ENCODE measurements around the gene TACC2.
A peak's percentile ranks its signal among the peaks of the same experiment; 100 is the strongest.

The TACC2 gene

GRCh38 chr10:122273966-122274545 lies 285.1 kb downstream of the TACC2 start:
- TF ChIP-seq, protein P1, sequence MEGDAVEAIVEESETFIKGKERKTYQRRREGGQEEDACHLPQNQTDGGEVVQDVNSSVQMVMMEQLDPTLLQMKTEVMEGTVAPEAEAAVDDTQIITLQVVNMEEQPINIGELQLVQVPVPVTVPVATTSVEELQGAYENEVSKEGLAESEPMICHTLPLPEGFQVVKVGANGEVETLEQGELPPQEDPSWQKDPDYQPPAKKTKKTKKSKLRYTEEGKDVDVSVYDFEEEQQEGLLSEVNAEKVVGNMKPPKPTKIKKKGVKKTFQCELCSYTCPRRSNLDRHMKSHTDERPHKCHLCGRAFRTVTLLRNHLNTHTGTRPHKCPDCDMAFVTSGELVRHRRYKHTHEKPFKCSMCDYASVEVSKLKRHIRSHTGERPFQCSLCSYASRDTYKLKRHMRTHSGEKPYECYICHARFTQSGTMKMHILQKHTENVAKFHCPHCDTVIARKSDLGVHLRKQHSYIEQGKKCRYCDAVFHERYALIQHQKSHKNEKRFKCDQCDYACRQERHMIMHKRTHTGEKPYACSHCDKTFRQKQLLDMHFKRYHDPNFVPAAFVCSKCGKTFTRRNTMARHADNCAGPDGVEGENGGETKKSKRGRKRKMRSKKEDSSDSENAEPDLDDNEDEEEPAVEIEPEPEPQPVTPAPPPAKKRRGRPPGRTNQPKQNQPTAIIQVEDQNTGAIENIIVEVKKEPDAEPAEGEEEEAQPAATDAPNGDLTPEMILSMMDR (conservative IDR thresholded peaks at IDR 0.05; ENCODE audit: low read depth, low read length) = no peak
- no peak for DNase-seq (ENCODE audit: low read depth)
- H3K4me3 ChIP-seq (ENCODE audit: low read length) = no peak overlapping the region

DNA sequence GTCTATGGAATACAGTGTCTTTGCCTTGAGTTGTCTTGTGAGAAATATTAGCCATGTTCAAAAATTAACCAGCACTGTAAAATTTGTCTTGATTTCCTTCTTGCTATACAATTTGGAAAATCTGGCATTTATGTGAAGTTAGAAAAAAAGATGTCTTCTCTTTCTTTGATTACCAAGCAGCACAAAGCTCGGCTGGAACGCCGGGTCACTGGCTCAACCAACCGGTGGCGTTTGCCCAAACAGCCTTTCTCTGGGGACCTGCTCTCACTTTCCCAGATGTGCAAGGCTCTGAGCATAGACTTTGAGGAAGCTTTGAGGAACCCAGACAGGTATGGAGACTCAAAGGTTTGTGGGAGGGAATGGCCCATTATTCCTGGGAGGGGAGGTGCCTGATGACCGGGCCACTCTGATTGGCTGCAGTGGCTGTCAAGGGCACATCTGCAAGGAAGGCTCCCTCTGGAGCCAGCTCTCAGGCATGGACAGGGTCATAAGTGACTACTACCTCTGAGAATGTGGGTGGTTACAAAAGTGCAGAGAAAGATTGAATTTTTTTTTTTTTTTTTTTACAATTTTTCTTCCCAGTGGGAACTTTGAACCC lies 287.7 kb downstream of the TACC2 start:
- H3K4me3 ChIP-seq (ENCODE audit: low read length) = no peak overlapping the region
- TF ChIP-seq, protein P1 (conservative IDR thresholded peaks at IDR 0.05; ENCODE audit: low read depth, low read length) = no peak
- DNase-seq (ENCODE audit: low read depth) = no peak

DNA sequence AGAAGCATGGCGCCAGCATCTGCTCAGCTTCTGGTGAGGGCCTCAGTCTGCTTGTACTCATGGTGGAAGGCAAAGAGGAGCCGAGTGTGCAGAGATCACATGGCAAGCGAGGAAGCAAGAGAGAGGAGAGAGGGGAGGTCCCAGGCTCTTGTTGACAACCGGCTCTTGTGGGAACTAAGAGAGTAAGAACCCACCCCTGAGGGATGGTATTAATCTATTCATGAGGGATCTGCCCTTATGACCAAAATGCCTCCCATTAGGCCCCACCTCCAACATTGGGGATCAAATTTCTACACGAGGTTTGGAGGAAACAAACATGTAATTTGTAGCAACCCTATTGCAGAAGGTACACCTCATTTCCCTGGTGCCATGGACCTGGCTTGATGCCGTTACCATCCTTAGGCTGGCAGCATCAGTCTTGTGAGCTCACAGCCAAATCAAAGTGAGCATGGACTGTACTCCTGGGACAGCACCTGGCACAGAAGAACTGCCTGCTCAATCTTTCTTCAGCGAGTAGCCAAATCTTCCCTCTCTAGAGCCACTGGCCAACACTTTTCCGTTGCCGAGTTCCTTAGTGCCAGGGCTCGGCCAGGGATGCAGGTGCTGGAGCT lies 288.7 kb downstream of the TACC2 start:
- no peak for DNase-seq (ENCODE audit: low read depth)
- H3K4me3 ChIP-seq (ENCODE audit: low read length) = no peak overlapping the region
- TF ChIP-seq, protein P1 (conservative IDR thresholded peaks at IDR 0.05; ENCODE audit: low read depth, low read length) = no peak

DNA sequence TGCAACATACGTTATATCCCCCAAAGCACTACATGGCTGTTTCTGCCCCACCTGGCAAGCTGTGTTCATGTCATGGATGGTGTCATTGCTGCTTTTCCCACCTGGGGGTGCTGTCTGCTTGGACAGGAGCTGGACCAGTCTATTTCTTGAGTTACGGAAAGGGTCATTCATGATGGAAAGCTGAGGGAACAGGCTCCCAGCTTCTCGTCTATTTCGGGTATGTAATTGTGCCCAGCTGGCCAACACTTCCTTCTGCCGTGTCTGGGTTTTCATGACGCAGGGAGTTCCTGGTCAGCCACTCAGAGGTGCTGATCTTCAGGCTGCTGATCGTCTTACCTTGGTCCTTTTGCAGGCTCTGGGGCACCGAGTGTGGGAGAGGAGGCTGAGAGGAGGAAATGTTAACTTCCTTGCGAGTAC lies 290.8 kb downstream of the TACC2 start:
- no peak overlapping the region for H3K4me3 ChIP-seq (ENCODE audit: low read length)
- DNase-seq (ENCODE audit: low read depth) = no peak
- TF ChIP-seq, protein P1 (conservative IDR thresholded peaks at IDR 0.05; ENCODE audit: low read depth, low read length) = peak; percentile 85

DNA sequence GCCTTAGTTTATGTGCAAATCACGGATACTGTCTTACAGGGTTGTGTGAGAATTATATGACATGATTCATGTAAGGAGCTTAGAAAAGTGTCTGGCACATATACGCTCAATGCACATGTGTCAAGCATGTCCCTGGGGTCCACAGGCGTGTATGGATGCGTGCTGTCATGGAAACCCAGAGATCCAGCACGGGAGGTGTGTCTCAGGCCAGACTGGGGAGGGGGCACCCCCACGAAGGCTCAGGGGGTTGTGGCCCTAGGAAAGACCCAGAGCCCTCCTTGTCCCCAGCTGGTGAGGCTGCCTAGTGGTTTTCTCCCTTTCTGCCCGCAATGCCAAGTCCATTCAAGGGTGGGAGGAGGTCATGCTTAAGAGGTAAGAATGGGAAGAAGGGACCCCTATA lies 291.2 kb downstream of the TACC2 start:
- TF ChIP-seq, protein P1 (conservative IDR thresholded peaks at IDR 0.05; ENCODE audit: low read depth, low read length) = no peak
- H3K4me3 ChIP-seq (ENCODE audit: low read length) = no peak overlapping the region
- no peak for DNase-seq (ENCODE audit: low read depth)

- TF ChIP-seq, protein P1 (conservative IDR thresholded peaks at IDR 0.05; ENCODE audit: low read depth, low read length) = no peak
- DNase-seq (ENCODE audit: low read depth) = no peak
These were observed 292.2 kb downstream of the TACC2 start for GRCh38 chr10:122281018-122281626.

More at GRCh38 chr10:122281018-122281626, 292.2 kb downstream of the TACC2 start:
- no peak overlapping the region for H3K4me3 ChIP-seq (ENCODE audit: low read length)

Measured in retinal pigment epithelial cell (primary cell).